Measurements from ENCODE around the gene SLC44A2. TPM values are rescaled to one million over a fixed set of nuclear protein-coding genes. Genes with fewer than 3 reads are reported as not detected.

The SLC44A2 gene
- total and polyA plus RNA-seq, 2 of the 13 experiments (the other 11 are each of a cell fraction or from before 2014, with no cell fraction given) = 2.4 to 5.6 TPM

GRCh38 chr19:10644260-10645007 is 19.1 kb downstream of the SLC44A2 start (continued):
- TF ChIP-seq REST (IDR thresholded peaks at IDR 0.05; ENCODE audit: borderline replicate concordance in 1 of 2, low read depth in 1 of 2, low read length in 2 of 2) = no peak
- TF ChIP-seq ETV5 (CRISPR knock-in tag; IDR thresholded peaks at IDR 0.05; ENCODE audit: borderline replicate concordance) = no peak; the same call in 1 of the 2 replicates
- TF ChIP-seq KDM6A (CRISPR knock-in tag; IDR thresholded peaks at IDR 0.05; ENCODE audit: low read depth) = no peak
- TF ChIP-seq KLF15 (CRISPR knock-in tag; IDR thresholded peaks at IDR 0.05; ENCODE audit: borderline replicate concordance) = no peak
- 0 out of 2 replicates have a peak, but pooled peaks have one; percentile 42 for TF ChIP-seq ZNF3 (CRISPR knock-in tag; IDR thresholded peaks at IDR 0.05)
- no peak for TF ChIP-seq ZNF615 (CRISPR knock-in tag; IDR thresholded peaks at IDR 0.05; ENCODE audit: borderline replicate concordance)
- TF ChIP-seq ZSCAN20 (CRISPR knock-in tag; IDR thresholded peaks at IDR 0.05; ENCODE audit: borderline replicate concordance) = no peak
- no peak for TF ChIP-seq CREM (IDR thresholded peaks at IDR 0.05)
- TF ChIP-seq CREM (CRISPR knock-in tag; IDR thresholded peaks at IDR 0.05) = no peak
- TF ChIP-seq RFX3 (CRISPR knock-in tag; IDR thresholded peaks at IDR 0.05) = no peak
- TF ChIP-seq SMAD3 (CRISPR knock-in tag; IDR thresholded peaks at IDR 0.05) = 0 out of 2 replicates have a peak, but pooled peaks have one; percentile 61
- TF ChIP-seq NR0B2 (CRISPR knock-in tag; IDR thresholded peaks at IDR 0.05) = no peak
- TF ChIP-seq NR2F1 (CRISPR knock-in tag; IDR thresholded peaks at IDR 0.05) = no peak
- no peak for TF ChIP-seq ZNF18 (CRISPR knock-in tag; IDR thresholded peaks at IDR 0.05; ENCODE audit: insufficient replicate concordance)
- TF ChIP-seq ZNF563 (CRISPR knock-in tag; IDR thresholded peaks at IDR 0.05) = no peak
- no peak for TF ChIP-seq ZBTB26 (CRISPR knock-in tag; IDR thresholded peaks at IDR 0.05; ENCODE audit: borderline replicate concordance)
- TF ChIP-seq IRF1 (CRISPR knock-in tag; IDR thresholded peaks at IDR 0.05; ENCODE audit: low read depth) = no peak
- no peak for TF ChIP-seq PRMT3 (CRISPR knock-in tag; IDR thresholded peaks at IDR 0.05; ENCODE audit: borderline replicate concordance, low read depth)
- TF ChIP-seq FOXC1 (CRISPR knock-in tag; IDR thresholded peaks at IDR 0.05; ENCODE audit: borderline replicate concordance) = no peak
- TF ChIP-seq SPEN (CRISPR knock-in tag; IDR thresholded peaks at IDR 0.05; ENCODE audit: low read depth) = no peak
- TF ChIP-seq FOXK2 (IDR thresholded peaks at IDR 0.05) = no peak
- TF ChIP-seq CHD2 (IDR thresholded peaks at IDR 0.05; ENCODE audit: low read depth, low read length) = no peak

Measured in HepG2 (cell line).